Heart right ventricle (tissue), 16 donors: ENCODE results near the gene RPL26. TPM values are rescaled to one million over a fixed set of nuclear protein-coding genes. Genes with fewer than 3 reads are reported as not detected.

Source experiments
- ATAC-seq, 8 donors: fragments of 200-7000 bp; cut with Tn5 transposase; one replicate each; pipeline ENCODE4 v1.9.1; 2020; ENCODE audit warnings: mild to moderate bottlenecking in 8 of 8, moderate library complexity in 8 of 8, moderate number of reproducible peaks in 1 of 8
- DNase-seq, 2 donors: peaks; one replicate each; pipeline ENCODE4 v3.0.0-alpha.2; 2020
- H3K27ac ChIP-seq, 10 donors: fragments of 200-600 bp; sonication (generic) in 2 of 10; one replicate each; pipeline versions ENCODE4 v1.5.0 to v1.8.0; 2020 to 2022; ENCODE audit warnings: mild to moderate bottlenecking in 3 of 10
- H3K27me3 ChIP-seq, 7 donors: fragments of 200-600 bp; one replicate each; pipeline ENCODE4 v1.8.0; 2021 to 2022; ENCODE audit warnings: mild to moderate bottlenecking in 2 of 7
- H3K36me3 ChIP-seq, 9 donors: fragments of 200-600 bp; sonication (generic) in 1 of 9; one replicate each; pipeline versions ENCODE4 v1.5.0 to v1.8.0; 2020 to 2022; ENCODE audit warnings: mild to moderate bottlenecking in 2 of 9
- H3K4me1 ChIP-seq, 9 donors: fragments of 200-600 bp; sonication (generic) in 1 of 9; one replicate each; pipeline versions ENCODE4 v1.5.0 to v1.8.0; 2020 to 2022; ENCODE audit warnings: mild to moderate bottlenecking in 4 of 9
- H3K4me3 ChIP-seq, 10 donors: fragments of 200-600 bp; sonication (generic) in 2 of 10; one replicate each; pipeline versions ENCODE4 v1.5.0 to v1.8.0; 2020 to 2022; ENCODE audit warnings: mild to moderate bottlenecking in 7 of 10, moderate library complexity in 2 of 10
- H3K9me3 ChIP-seq, 11 donors: fragments of 200-600 bp in 10 of 11; sonication (generic) in 2 of 11; one replicate each; pipeline versions ENCODE4 v1.5.0 to v1.8.0; 2013 to 2022; ENCODE audit warnings: mild to moderate bottlenecking in 2 of 11, control low read depth in 1 of 11, moderate library complexity in 1 of 11
- WGBS, 2 donors: extraction: QIAGEN DNeasy Blood & Tissue Kit; methylation state at CpG; one replicate each; pipeline ENCODE4 v1.1.7; 2013; ENCODE audit warnings: inconsistent platforms in 1 of 2; 5-methylcytosine and 5-hydroxymethylcytosine counted together
- intact Hi-C, 10 donors: fragments of 100-400 bp; cut with DNase I; formaldehyde crosslinking; loops; one replicate each; pipeline versions ENCODE4 v1.11.1 to v1.14.2; 2022
- polyA plus RNA-seq, 2 donors: library from polyadenylated mRNA; stranded (reverse); fragments of 200-250 nt; gene quantifications; one replicate each; pipeline ENCODE4 v1.2.3, GENCODE V29; 2013
- total RNA-seq, 10 donors: library from RNA; stranded (reverse); fragmentation: NEBNext Ultra II Directional in 3 of 10; extraction: Animal tissue kit (Norgen Biotek cat#: 25700) in 3 of 10; gene quantifications; one replicate each; pipeline versions ENCODE4 v1.2.1 to v1.2.4, GENCODE V29; 2021 to 2023
- TF ChIP-seq, protein P1 (sequence below), 9 donors: fragments of 200-600 bp; sonication (generic) in 2 of 9; IDR thresholded peaks; one replicate each; pipeline versions ENCODE4 v1.5.0 to v1.8.0; 2021 to 2022; ENCODE audit warnings: antibody characterized with exemption in 9 of 9, mild to moderate bottlenecking in 5 of 9, moderate library complexity in 1 of 9
- donor health status: Arrhythmogenic right ventricular cardiomyopathy.
- donor health status: ischemic (EF 13 %, LVEDD 7.1; RV severe dilation, severe dysfunction).
- donor health status: healthy with polysubstance abuse.
- donor health status: DM: no; HTN: yes; CAD: no.
- donor health status: DM: no; HTN: no; CAD: no.
- donor health status: ischemic (EF 25% LVEDD 6.9; RV normal size, moderate dysfunction).
- donor health status: ischemic (EF 25% LVEDD 5.7; RV mildly dilated, moderate dysfunction).
- donor health status: healthy.
- donor health status: DM: yes; HTN: yes; CAD: no.
- donor health status: Ischemic cardiomyopathy.
- donor health status: ischemic (EF 35%, LVEDD 5.7; RV mildly dilated, moderate dysfunction).
- donor health status: nonischemic (EF 11% LVEDD 7.7; RV severe dilation, severe dysfunction).
- donor health status: DM: yes; HTN: yes; CAD: no.
- donor health status: PGD.
- donor health status: ischemic (EF 29% LVEDD 5.4; RV normal size, mild dysfunction).
- donor health status: nonischemic (EF 23%, LVEDD 6.1; RV moderate dilation, normal function).

Gene RPL26
- total and polyA plus RNA-seq, 12 donors = 890 to 4,129 (median 1,028) TPM

DNA sequence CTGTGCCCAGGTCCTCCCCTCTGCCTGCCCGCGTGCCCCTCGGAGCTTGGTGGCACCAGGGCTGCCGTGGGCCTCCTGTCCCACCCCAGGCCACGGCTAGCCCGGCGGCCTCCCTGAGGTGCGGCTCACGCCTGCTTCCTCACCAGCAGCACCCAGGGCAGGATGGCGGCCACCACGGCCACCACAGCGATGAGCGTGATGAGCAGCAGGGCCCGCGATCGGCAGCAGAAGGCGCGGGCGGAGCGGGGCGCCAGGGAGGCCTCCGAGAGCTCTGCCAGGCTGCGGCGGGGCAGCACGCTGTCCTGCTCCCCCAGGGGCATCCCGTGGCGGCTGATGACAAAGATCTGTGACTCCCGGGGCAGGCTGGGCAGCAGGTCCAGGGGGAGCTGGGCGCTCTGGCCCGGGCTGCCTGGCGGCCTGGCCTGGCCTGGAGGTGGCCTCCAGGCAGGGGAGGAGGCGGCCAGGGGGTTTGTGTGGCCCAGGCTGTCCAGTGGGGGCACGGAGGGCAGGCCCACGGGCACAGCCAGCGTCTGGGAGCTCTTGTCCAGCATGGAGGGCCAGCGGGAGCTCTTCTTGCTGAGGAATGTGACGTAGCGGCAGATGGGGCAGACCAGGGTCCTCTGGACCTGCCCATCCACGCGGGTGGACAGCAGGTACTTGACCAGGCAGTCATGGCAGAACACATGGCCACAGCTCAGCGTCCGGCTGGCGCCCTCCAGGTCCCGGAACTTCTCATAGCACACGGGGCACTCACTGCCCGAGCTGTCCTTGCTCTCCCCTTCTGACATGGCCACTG, 9.9 kb upstream of the RPL26 start:
- Histone ChIP-seq H3K9me3 (no peaks in the 10 kb centered on the region), H3K27ac (peak overlapping the region in 1 of 10 donors; percentile 61), H3K36me3 (no peaks in the 10 kb centered on the region), H3K4me1 (peaks cover 0 to 11% (median 0%) of the 10 kb centered on the region in 9 donors), H3K4me3 (no peak overlapping the region), H3K27me3 (peaks cover 0 to 59% (median 36%) of the 10 kb centered on the region in 7 donors)
- intact Hi-C loops = loop anchor here in 1 of 10 donors (2.0 kb wide), 1 partner anchor 38 kb away; no protein-coding TSS in a partner anchor
- ATAC-seq = peak in 2 of 8 donors; percentile 10 to 54
- 85 to 86% methylated on average over 46 of the region's 46 CpGs for WGBS, 2 donors
- TF ChIP-seq, protein P1, sequence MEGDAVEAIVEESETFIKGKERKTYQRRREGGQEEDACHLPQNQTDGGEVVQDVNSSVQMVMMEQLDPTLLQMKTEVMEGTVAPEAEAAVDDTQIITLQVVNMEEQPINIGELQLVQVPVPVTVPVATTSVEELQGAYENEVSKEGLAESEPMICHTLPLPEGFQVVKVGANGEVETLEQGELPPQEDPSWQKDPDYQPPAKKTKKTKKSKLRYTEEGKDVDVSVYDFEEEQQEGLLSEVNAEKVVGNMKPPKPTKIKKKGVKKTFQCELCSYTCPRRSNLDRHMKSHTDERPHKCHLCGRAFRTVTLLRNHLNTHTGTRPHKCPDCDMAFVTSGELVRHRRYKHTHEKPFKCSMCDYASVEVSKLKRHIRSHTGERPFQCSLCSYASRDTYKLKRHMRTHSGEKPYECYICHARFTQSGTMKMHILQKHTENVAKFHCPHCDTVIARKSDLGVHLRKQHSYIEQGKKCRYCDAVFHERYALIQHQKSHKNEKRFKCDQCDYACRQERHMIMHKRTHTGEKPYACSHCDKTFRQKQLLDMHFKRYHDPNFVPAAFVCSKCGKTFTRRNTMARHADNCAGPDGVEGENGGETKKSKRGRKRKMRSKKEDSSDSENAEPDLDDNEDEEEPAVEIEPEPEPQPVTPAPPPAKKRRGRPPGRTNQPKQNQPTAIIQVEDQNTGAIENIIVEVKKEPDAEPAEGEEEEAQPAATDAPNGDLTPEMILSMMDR (IDR thresholded peaks at IDR 0.05) = no peak
- no peak for DNase-seq

DNA sequence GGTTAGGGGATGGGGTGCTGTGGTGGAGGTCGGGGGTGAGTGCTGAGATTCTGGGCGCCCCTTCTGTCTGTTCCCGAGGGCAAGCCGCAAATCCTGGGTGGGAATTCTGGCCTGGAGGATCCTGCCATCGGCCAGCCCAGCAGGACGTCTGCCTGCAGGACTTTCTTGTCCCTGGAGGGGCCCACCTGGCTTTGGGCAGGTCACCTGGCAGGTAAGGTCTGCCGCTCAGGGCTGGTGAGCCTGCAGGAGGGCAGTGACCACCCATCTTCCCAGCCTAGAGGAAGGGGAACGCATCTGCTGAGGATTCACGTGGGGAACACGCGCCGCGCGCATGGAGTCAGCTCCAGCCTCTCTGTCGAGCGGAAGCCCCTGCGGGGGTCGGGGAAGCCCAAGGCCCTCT, 9.3 kb upstream of the RPL26 start:
- 65 to 69% methylated on average over 18 of the region's 18 CpGs for WGBS, 2 donors

DNA sequence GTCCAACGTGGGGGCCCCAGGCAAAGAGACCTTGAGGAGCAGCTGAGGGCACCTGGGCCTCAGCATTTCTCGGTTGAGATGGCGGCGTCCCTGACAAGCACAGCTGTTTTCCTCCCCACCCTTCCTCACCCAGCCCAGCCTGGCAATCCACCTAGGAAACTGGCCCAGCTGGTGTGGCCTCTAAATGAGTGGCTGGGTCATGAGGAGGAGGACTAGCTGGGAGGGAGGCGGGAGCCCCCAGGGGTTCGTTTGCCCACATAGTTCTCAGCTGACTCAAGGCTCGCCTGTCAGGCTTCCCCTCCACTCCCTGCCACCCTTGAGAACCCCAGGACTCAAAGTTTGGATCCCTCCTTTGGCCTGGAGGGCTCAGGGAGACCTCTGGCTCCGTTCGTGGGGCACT, 8.7 kb upstream of the RPL26 start:
- DNase-seq (no peak), ATAC-seq (peak in 1 of 8 donors; percentile 17)
- intact Hi-C loops = loop anchor here in 1 of 10 donors (2.0 kb wide), 1 partner anchor 39 kb away; no protein-coding TSS in a partner anchor
- peaks cover 0 to 11% (median 0%) of the 10 kb centered on the region in 9 donors for H3K4me1 ChIP-seq
- TF ChIP-seq, protein P1 (IDR thresholded peaks at IDR 0.05) = no peak
- H3K27me3 ChIP-seq = peaks cover 0 to 48% (median 27%) of the 10 kb centered on the region in 7 donors
- H3K9me3 ChIP-seq = no peaks in the 10 kb centered on the region
- H3K36me3 ChIP-seq = no peaks in the 10 kb centered on the region
- WGBS, 2 donors = 47 to 56% methylated on average over 9 of the region's 9 CpGs
- H3K4me3 ChIP-seq = no peak overlapping the region
- H3K27ac ChIP-seq = no peak overlapping the region

More for the DNA sequence above, 9.3 kb upstream of the RPL26 start:
- Histone ChIP-seq H3K27me3 (peaks cover 0 to 53% (median 33%) of the 10 kb centered on the region in 7 donors), H3K4me1 (peaks cover 0 to 11% (median 0%) of the 10 kb centered on the region in 9 donors), H3K4me3 (no peak overlapping the region), H3K36me3 (no peaks in the 10 kb centered on the region), H3K9me3 (no peaks in the 10 kb centered on the region), H3K27ac (no peak overlapping the region)
- TF ChIP-seq, protein P1 (IDR thresholded peaks at IDR 0.05) = no peak
- intact Hi-C loops = loop anchor here in 1 of 10 donors (2.0 kb wide), 1 partner anchor 39 kb away; no protein-coding TSS in a partner anchor
- peak in 1 of 8 donors; percentile 49 for ATAC-seq
- no peak for DNase-seq

DNA sequence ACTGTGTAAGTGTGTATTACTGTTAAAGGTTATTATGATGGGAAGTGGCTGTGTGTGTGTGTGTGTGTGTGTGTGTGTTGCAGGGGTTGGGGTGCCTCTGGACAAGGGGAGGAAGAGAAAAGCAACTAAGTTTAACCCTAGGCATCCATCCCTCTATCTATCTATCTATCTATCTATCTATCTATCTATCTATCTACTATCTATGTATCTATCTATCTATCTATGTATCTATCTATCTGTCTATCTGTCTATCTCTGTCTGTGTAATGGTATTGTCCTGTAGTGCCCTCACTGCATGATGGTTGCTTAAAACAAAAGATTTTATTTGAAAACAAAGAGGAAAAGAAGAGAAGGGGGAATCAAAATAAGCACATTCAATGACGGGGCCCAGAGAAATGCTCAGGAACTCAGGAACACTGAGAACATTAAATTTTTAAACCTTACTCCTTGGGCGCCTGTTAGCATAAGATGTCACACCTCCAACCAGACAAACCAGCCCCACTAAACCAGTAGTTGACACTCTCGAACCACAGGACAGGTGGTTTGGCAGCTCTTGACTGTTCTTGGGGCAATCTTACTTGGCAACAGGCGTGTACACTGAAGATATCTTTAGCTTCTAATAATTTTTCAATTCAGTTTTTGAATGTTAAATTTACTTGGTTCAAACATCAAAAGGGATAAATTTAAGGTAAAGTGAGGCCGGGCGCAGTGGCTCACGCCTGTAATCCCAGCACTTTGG, 5.1 kb upstream of the RPL26 start:
- 93% methylated on average over 7 of the region's 7 CpGs for WGBS, 2 donors
- Histone ChIP-seq H3K36me3 (no peaks in the 10 kb centered on the region), H3K27me3 (peaks cover 0 to 14% (median 7%) of the 10 kb centered on the region in 7 donors), H3K9me3 (no peaks in the 10 kb centered on the region), H3K4me1 (peaks cover 0 to 15% (median 5%) of the 10 kb centered on the region in 9 donors), H3K27ac (no peak overlapping the region), H3K4me3 (no peak overlapping the region)
- TF ChIP-seq, protein P1 (IDR thresholded peaks at IDR 0.05) = no peak
- no peak for DNase-seq
- no peak for ATAC-seq
- intact Hi-C loops = loop anchor here in 2 of 10 donors (10.0 kb wide), 2 partner anchors 47 to 57 kb away; partner anchors contain the start of gene NDEL1 (in 1 of the 2)
